ENCODE measurements around the gene MRPL10.

The MRPL10 gene

GRCh38 chr17:47823519-47823918 is 7.8 kb downstream of the MRPL10 start:
- no peak overlapping the region for H3K27ac ChIP-seq
- TF ChIP-seq ZFX (IDR thresholded peaks at IDR 0.05; ENCODE audit: borderline replicate concordance), result no peak
- TF ChIP-seq CTCF (IDR thresholded peaks at IDR 0.05), result no peak

DNA sequence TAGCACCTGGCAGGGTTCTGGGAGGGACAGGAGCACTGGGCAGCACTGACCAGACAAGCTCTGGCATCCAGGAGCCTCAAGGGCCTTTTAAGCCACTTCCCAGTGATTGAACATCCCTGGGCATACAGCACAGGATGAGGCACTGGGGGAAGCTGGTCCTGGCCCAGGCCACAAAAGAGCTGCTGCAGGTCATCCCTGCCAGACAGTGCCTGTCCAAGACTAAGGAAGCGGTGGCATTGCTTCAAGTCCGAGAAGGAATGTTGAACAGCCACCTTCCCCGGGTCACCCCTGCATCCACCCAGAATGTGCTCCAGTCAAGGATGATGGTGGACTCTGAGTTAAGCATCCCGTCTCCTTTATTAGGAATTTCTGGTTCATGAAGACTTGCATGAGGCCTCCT is 8.6 kb downstream of the MRPL10 start:
- no peak for TF ChIP-seq CTCF (IDR thresholded peaks at IDR 0.05)
- TF ChIP-seq ZFX (IDR thresholded peaks at IDR 0.05; ENCODE audit: borderline replicate concordance), result no peak

GRCh38 chr17:47821424-47822391 is 9.6 kb downstream of the MRPL10 start, which contains the start of gene OSBPL7:
Gene OSBPL7 (minus strand): TSS chr17:47821794. CDS start chr17:47820278, 1,516 bp downstream.
- no peak for TF ChIP-seq ZFX (IDR thresholded peaks at IDR 0.05; ENCODE audit: borderline replicate concordance)
- no peak for TF ChIP-seq CTCF (IDR thresholded peaks at IDR 0.05)
- H3K27ac ChIP-seq, result no peak within 1 kb of the TSS

More for the DNA sequence above, 8.6 kb downstream of the MRPL10 start:
- H3K27ac ChIP-seq, result no peak overlapping the region

DNA sequence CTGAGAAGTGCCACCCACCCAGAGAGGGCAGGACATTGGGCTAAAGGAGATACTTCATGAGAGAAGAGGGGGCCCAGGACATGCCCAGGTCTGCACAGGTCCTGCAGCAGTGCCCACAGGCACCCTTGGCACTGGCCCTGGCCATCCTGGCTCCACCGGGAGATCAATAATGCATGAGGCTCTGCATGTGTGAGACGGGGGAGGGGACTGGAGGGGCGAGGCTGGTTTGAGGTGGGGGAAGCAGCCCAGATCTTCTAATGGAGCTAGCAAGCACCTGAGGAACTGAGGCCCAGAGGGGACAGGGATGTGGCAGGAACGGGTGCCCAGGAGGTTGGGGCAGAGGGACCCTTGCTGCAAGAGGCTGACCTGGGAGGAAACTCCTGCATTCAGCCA is 10.3 kb downstream of the MRPL10 start:
- no peak overlapping the region for H3K27ac ChIP-seq
- TF ChIP-seq CTCF (IDR thresholded peaks at IDR 0.05) (no peak), ZFX (IDR thresholded peaks at IDR 0.05; ENCODE audit: borderline replicate concordance) (no peak)

DNA sequence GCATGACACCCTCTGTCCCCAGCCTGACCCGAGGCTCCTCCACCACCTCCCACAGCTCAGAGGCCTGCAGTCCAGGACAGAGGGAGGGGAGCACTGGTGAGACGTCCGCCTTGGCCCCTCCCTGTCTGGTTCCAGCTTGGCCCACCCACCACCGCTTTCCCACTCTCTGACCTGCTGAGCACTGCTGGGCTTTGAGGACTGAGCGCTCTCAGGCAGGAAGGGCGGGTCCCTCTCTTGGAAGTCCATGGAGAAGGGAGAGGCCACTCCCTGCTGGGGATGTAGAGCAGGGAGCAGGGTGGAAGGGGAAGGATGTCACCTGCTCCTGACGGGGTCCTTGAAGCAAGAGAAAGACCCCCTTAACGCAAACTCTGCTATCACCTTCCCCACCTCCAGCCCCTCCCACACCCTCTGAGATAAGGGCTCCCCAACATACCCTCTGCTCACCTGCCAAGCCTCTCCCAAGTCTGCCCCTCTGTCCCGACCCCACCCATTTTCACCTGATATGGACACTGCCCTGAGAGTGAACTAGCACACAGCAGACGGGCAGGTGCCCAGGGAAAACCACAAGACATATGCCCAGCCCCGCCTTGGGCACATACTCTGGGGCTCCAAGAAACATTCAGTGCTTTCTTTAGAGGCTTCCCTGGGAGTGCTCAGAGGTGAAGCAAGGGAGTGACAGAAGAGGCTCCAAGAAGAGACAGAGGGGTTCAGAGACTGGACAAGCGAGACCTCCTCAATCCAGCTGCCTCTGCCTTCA is 11.1 kb downstream of the MRPL10 start:
- no peak for TF ChIP-seq CTCF (IDR thresholded peaks at IDR 0.05)
- no peak for TF ChIP-seq ZFX (IDR thresholded peaks at IDR 0.05; ENCODE audit: borderline replicate concordance)

DNA sequence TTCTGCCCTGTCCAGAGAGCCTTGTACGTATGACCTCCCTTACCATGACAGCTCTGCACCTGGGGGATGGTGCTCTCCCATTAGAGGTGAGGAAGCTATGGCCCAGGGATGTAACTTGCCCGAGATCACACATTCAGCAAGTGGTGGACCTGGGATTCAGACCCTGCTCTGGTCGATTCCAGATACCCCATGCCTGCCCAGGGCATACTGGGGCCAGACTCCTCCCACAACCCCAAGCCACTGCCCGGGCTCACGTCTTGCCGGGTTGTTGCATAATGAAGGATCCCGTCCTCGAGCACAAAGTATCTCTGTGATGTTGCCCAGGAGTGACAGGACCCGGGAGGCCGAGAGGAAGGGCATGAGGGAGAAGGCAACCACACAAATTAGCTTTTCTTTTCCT is 11.9 kb downstream of the MRPL10 start:
- no peak for TF ChIP-seq CTCF (IDR thresholded peaks at IDR 0.05)
- no peak for TF ChIP-seq ZFX (IDR thresholded peaks at IDR 0.05; ENCODE audit: borderline replicate concordance)
- H3K27ac ChIP-seq, result no peak overlapping the region

More for the DNA sequence above, 11.1 kb downstream of the MRPL10 start:
- H3K27ac ChIP-seq, result no peak overlapping the region

Measured in 22Rv1 (cell line).